Urinary bladder (tissue), 4 donors: ENCODE results near the gene ARHGAP12. TPM values are rescaled to one million over a fixed set of nuclear protein-coding genes. Genes with fewer than 3 reads are reported as not detected.
"Not testable (repeated sequence)": the region's sequence is repeated elsewhere in the genome, so short reads cannot be mapped to it uniquely, and the experiment has no call there.

ENCODE experiments used
- DNase-seq: peaks from one replicate; pipeline ENCODE4 v3.0.0-alpha.2; 2015; ENCODE audit errors: extremely low spot score
- H3K27ac ChIP-seq: one replicate; pipeline ENCODE4 v1.5.1; 2013; ENCODE audit warnings: low read depth, mild to moderate bottlenecking, moderate library complexity
- H3K36me3 ChIP-seq: one replicate; pipeline ENCODE4 v1.6.1; 2013; ENCODE audit warnings: mild to moderate bottlenecking, moderate library complexity; ENCODE audit not compliant: insufficient read depth
- H3K4me1 ChIP-seq: one replicate; pipeline ENCODE4 v1.6.1; 2013; ENCODE audit warnings: mild to moderate bottlenecking, moderate library complexity; ENCODE audit not compliant: insufficient read depth
- H3K4me3 ChIP-seq: one replicate; pipeline ENCODE4 v1.5.1; 2013; ENCODE audit warnings: low read depth, low read length
- WGBS: extraction: QIAGEN DNeasy Blood & Tissue Kit; methylation state at CpG from one replicate; pipeline ENCODE4 v1.1.7; 2013; 5-methylcytosine and 5-hydroxymethylcytosine counted together
- polyA plus RNA-seq: library from polyadenylated mRNA; stranded (reverse); fragments of 200-250 nt; gene quantifications from one replicate; pipeline ENCODE4 v1.2.3, GENCODE V29; 2013
- total RNA-seq: library from RNA; depleted of rRNA; stranded (reverse); fragments of >200 nt; gene quantifications from one replicate; pipeline ENCODE4 v1.2.3, GENCODE V29; 2014
- donor health status: healthy with polysubstance abuse.
- donor health status: healthy.

Gene ARHGAP12
- total RNA-seq (92.4 TPM), polyA plus RNA-seq (12.8 TPM)

DNA sequence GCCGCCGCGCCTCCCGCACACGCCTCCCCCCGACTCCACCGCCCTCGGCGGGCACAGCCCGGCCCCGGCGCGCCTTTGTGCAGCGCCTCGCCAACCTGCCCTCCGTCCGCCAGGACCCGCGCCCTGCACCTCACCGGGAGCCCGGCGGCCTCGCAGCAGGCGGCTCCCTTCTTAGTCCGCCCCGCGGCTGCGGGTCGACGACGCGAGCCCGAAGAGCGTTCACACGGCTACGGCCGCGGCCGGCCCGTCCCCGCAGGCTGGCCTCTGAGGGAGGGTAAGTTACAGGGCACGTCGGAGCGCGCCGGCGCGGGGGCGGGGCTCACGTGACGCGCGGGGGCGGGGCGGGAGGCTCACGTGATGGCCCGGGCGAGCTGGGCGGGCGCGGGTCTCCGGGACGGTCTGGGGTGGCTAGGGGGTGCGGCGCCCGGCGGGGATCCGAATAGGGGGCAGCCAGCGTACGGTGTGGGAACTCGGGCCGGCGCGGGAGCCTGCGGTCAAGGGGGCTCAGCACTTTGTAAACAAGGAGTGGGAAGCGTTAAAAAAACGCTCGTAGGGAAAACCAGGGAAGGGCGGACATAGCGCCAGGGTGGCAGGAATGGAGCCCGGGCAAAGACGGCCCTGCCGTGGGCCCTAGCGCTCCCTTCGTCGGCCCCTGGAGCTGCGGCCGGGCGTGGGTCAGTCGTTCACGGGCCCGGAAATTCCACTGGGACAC lies at the start of gene ARHGAP12:
Gene ARHGAP12 (minus strand): TSS at position 283 of the 712 bp plus-strand sequence. CDS start 19,976 bp downstream, outside the sequence.
- Histone ChIP-seq H3K27ac (peak within 1 kb of the TSS; percentile 98), H3K4me1 (no peaks in the 10 kb centered on the region), H3K4me3 (peak within 1 kb of the TSS; percentile 95), H3K36me3 (no peaks in the 10 kb centered on the region)
- no peak for DNase-seq
- under 1% methylated on average over 92 of the region's 92 CpGs for WGBS

DNA sequence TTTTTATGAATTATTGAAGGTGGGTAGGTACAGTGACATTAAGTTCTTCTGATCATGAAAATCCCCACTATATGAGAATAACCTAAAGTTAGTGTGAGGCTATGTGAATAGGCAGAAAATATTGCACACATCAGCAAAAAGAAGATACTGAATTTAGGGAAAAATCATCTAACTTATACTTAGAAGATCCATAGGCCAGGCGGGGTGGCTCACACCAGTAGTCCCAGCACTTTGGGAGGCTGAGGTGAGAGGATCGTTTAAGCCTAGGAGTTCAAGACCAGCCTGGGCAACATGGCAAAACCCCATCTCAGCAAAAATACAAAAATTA lies 49.5 kb upstream of the ARHGAP12 start:
- no peak for DNase-seq
- no peak overlapping the region for H3K27ac ChIP-seq
- no peak overlapping the region for H3K4me3 ChIP-seq
- WGBS, result 69% methylated on average over 2 of the region's 2 CpGs
- H3K36me3 ChIP-seq, result no peaks in the 10 kb centered on the region
- H3K4me1 ChIP-seq, result no peaks in the 10 kb centered on the region

- no peaks in the 10 kb centered on the region for H3K4me1 ChIP-seq
- H3K27ac ChIP-seq, result no peak overlapping the region
- WGBS, result 69% methylated on average over 5 of the region's 5 CpGs
- no peak overlapping the region for H3K4me3 ChIP-seq
- no peaks in the 10 kb centered on the region for H3K36me3 ChIP-seq
- DNase-seq, result no peak
These were observed 49.0 kb upstream of the ARHGAP12 start for GRCh38 chr10:31977440-31978155.

GRCh38 chr10:31975157-31975765 lies 46.6 kb upstream of the ARHGAP12 start:
- H3K4me3 ChIP-seq, result no peak overlapping the region
- WGBS, result 90% methylated on average over 6 of the region's 6 CpGs
- H3K36me3 ChIP-seq, result no peaks in the 10 kb centered on the region
- no peak for DNase-seq
- H3K27ac ChIP-seq, result no peak overlapping the region
- no peaks in the 10 kb centered on the region for H3K4me1 ChIP-seq

DNA sequence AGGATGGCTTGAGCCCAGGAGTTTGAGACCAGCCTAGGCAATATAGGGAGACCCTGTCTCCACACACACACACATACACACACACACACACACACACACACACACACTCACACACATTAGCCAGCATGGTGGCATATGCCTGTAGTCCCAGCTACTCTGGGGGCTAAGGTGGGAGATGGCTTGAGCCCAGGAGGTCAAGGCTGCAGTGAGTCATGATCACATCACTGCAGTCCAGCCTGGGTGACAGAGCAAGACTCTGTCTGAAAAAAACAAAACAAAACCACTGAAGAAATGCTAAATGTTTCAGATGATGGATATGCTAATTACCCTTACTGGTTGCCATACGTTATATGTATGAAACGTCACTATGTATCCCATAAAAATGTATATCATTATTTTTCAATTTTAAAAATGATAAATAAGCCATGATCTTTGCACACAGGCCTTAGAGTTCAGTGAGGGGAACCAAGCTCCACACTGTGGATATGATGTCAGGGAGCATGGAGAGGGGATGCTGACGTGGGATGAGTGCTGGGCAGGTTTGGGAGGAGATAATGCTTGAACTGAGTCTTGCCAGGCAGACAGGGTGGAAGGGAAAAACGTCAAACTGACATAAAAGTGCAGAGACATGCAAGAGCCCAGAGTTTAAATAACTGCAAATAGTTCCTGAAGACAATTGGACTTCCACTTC lies 45.9 kb upstream of the ARHGAP12 start:
- 82% methylated on average over 4 of the region's 4 CpGs for WGBS
- Histone ChIP-seq H3K4me3 (no peak overlapping the region), H3K27ac (no peak overlapping the region), H3K36me3 (no peaks in the 10 kb centered on the region), H3K4me1 (no peaks in the 10 kb centered on the region)
- no peak for DNase-seq

GRCh38 chr10:31972519-31973041 lies 43.9 kb upstream of the ARHGAP12 start:
- Histone ChIP-seq H3K27ac (no peak overlapping the region), H3K4me3 (no peak overlapping the region), H3K4me1 (no peaks in the 10 kb centered on the region), H3K36me3 (no peaks in the 10 kb centered on the region)
- 93% methylated on average over 9 of the region's 9 CpGs for WGBS
- DNase-seq, result no peak

DNA sequence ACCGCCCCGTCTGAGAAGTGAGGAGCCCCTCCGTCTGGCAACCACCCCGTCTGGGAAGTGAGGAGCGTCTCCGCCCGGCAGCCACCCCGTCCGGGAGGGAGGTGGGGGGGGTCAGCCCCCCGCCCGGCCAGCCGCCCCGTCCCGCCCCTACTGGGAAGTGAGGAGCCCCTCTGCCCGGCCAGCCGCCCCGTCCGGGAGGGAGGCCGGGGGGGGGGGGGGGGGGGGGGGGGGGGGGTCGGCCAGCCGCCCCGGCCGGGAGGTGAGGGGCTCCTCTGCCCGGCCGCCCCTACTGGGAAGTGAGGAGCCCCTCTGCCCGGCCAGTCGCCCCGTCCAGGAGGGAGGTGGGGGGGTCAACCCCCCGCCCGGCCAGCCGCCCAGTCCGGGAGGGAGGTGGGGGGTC lies 41.2 kb upstream of the ARHGAP12 start:
- H3K4me1 ChIP-seq, H3K4me3 ChIP-seq, H3K36me3 ChIP-seq, H3K27ac ChIP-seq, DNase-seq: not testable (repeated sequence)
- WGBS, result no CpG with 5 or more reads among the region's 32 CpGs

GRCh38 chr10:31963589-31963980 lies 35.0 kb upstream of the ARHGAP12 start:
- no peak for DNase-seq
- Histone ChIP-seq H3K36me3 (no peaks in the 10 kb centered on the region), H3K27ac (no peak overlapping the region), H3K4me1 (no peaks in the 10 kb centered on the region), H3K4me3 (no peak overlapping the region)
- WGBS, result 91% methylated on average over 1 of the region's 1 CpG

- H3K4me3 ChIP-seq, result no peak overlapping the region
- H3K36me3 ChIP-seq, result no peaks in the 10 kb centered on the region
- no peak overlapping the region for H3K27ac ChIP-seq
- no peak for DNase-seq
- no peaks in the 10 kb centered on the region for H3K4me1 ChIP-seq
- 92% methylated on average over 4 of the region's 4 CpGs for WGBS
These were observed 34.4 kb upstream of the ARHGAP12 start for GRCh38 chr10:31962826-31963588.

DNA sequence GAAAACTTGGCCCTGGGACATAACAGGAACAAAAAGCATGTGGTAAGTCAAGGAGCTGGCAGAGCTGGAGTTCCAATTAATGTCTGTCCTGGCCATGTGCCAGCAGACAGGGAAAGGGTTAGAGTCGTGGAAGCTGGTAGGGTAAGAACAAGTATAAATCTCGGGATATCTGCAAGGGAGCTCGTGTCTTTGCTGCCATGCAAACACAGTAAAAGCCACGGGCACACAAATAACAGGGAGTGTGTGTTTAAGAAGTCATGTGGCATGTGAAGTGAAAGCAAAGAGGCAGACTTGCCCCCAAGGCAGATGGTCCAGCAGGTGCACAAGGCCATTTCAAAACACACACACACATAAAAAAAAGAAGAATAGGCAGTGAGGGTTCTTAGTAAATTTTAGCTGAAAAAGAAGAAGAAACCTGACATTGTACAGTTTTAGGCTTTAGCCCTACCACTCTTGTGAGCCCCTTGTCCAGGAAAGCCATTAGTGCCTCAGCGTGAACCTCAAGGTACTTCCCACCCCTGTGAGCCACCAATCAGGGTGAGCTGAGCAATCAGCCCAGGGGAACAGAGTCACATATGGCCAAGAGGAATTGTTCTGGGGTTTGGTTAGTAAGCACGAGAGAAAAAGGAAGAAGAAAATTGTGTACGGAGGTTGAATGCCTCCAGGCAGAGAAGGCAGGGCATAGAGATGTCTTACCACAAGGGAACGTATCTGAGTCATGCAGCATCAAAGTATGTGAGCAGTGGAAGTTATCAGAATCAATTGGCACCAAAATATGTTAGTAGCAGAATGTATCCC lies 32.8 kb upstream of the ARHGAP12 start:
- Histone ChIP-seq H3K4me1 (no peaks in the 10 kb centered on the region), H3K36me3 (no peaks in the 10 kb centered on the region), H3K4me3 (no peak overlapping the region), H3K27ac (no peak overlapping the region)
- DNase-seq, result no peak
- WGBS, result 62% methylated on average over 8 of the region's 8 CpGs

DNA sequence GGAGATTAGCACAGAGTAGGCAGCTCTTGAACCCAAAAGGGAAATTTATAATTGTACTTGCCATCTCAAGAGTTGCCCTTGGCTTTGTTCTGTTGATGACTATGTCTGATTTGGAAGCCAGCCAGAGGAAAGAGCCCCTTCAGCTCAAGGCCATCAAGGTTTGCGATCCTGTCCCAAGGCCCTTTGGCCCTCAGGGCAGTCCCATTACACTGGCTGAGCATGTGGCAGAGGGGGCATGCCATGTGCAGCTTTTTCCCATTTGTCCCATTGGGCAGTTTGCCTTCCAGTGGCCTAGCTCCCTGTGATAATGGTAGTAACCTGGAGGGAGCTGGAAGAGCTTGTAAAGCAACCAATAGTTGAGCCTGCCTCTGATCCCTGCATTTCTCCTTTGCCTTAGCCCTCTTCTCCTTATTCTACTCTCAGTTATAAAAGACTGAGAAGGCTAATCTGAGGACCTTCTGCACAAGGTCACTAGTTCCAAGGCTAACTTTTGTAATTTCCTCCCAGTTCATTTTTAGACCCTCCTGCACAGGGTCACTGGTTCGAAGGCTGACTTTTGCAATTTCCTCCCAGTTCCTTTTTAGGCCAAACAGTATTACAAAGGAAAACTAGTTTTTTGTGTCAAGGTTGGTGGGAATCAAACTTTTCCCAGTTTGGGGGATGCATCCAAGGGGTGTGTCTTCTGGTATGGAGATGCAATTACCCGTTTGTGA lies 31.0 kb upstream of the ARHGAP12 start:
- 62% methylated on average over 3 of the region's 3 CpGs for WGBS
- no peak for DNase-seq
- no peaks in the 10 kb centered on the region for H3K4me1 ChIP-seq
- H3K36me3 ChIP-seq, result no peaks in the 10 kb centered on the region
- no peak overlapping the region for H3K27ac ChIP-seq
- no peak overlapping the region for H3K4me3 ChIP-seq

DNA sequence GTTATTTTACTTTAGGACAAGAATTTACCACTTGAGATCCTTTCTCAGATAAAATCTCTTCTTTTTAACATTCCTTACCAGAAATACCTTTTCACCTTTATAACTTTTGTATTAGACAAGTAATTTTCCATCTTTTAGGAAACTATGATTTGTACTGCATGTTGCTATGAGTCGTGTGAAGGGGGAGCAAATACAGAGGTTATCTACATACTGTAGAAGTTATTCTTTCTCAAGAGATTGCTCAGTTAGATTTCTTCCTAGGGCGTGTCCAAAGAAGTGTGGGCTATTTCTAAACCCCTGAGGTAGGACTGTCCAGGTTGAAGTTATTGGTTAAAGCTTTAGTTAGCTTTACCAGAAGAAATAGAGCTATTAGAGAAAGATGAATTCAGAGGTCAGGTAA lies 30.2 kb upstream of the ARHGAP12 start:
- no peak for DNase-seq
- Histone ChIP-seq H3K36me3 (no peaks in the 10 kb centered on the region), H3K27ac (no peak overlapping the region), H3K4me3 (no peak overlapping the region), H3K4me1 (no peaks in the 10 kb centered on the region)
- 87% methylated on average over 2 of the region's 2 CpGs for WGBS
